ENCODE data around the gene POLR2B. TPM values are rescaled to one million over a fixed set of nuclear protein-coding genes. Genes with fewer than 3 reads are reported as not detected.

POLR2B gene
- total RNA-seq, 1 donor from 2014 or later = 290 TPM

- no peaks in the 10 kb centered on the region for H3K36me3 ChIP-seq
- H3K9ac ChIP-seq = no peak overlapping the region
- H3K4me1 ChIP-seq = peaks cover 7% of the 10 kb centered on the region
- no peaks in the 10 kb centered on the region for H3K27me3 ChIP-seq
- TF ChIP-seq EZH2 (IDR thresholded peaks at IDR 0.05) = no peak
- TF ChIP-seq CTCF (IDR thresholded peaks at IDR 0.05) = no peak
- no peak for TF ChIP-seq EZH2phosphoT487 (IDR thresholded peaks at IDR 0.05)
- H2AFZ ChIP-seq (replicated peaks) = peak overlapping the region; percentile 8
- H3F3A ChIP-seq (ENCODE audit: low read depth) = peaks cover 5% of the 10 kb centered on the region
- no peak overlapping the region for H3K4me2 ChIP-seq
- DNase-seq (ENCODE audit: low spot score) = peak; percentile 12
- no peak overlapping the region for H3K4me3 ChIP-seq
- H3K79me2 ChIP-seq (ENCODE audit: low read depth) = no peaks in the 10 kb centered on the region
- no peaks in the 10 kb centered on the region for H3K9me3 Mint-ChIP-seq
- no peak overlapping the region for H3K4me3 Mint-ChIP-seq
- H3K4me1 Mint-ChIP-seq = peaks cover 40% of the 10 kb centered on the region
- no peaks in the 10 kb centered on the region for H3K36me3 Mint-ChIP-seq
- H3K27ac ChIP-seq = no peak overlapping the region
- H3K27me3 Mint-ChIP-seq (ENCODE audit: insufficient read depth, low read depth) = peaks cover 5% of the 10 kb centered on the region
- H3K27ac Mint-ChIP-seq = peak overlapping the region; percentile 75
- no peaks in the 10 kb centered on the region for H3K9me3 ChIP-seq (ENCODE audit: low read depth)
- no peaks in the 10 kb centered on the region for H4K20me1 ChIP-seq (ENCODE audit: low read depth)
Measured at GRCh38 chr4:57040510-57040909, 61.8 kb downstream of the POLR2B start.

- Mint-ChIP-seq H3K4me3 (no peak overlapping the region), H3K27ac (no peak overlapping the region), H3K4me1 (peaks cover 40% of the 10 kb centered on the region), H3K9me3 (peaks cover 3% of the 10 kb centered on the region), H3K36me3 (no peaks in the 10 kb centered on the region), H3K27me3 (ENCODE audit: insufficient read depth, low read depth) (peaks cover 5% of the 10 kb centered on the region)
- no peaks in the 10 kb centered on the region for H3K9me3 ChIP-seq (ENCODE audit: low read depth)
- no peaks in the 10 kb centered on the region for H3K79me2 ChIP-seq (ENCODE audit: low read depth)
- H3K36me3 ChIP-seq = no peaks in the 10 kb centered on the region
- H3F3A ChIP-seq (ENCODE audit: low read depth) = peaks cover 5% of the 10 kb centered on the region
- DNase-seq (ENCODE audit: low spot score) = no peak
- no peak overlapping the region for H3K9ac ChIP-seq
- no peak overlapping the region for H2AFZ ChIP-seq (replicated peaks)
- no peaks in the 10 kb centered on the region for H3K27me3 ChIP-seq
- no peaks in the 10 kb centered on the region for H4K20me1 ChIP-seq (ENCODE audit: low read depth)
- peaks cover 7% of the 10 kb centered on the region for H3K4me1 ChIP-seq
- no peak for TF ChIP-seq EZH2 (IDR thresholded peaks at IDR 0.05)
- TF ChIP-seq EZH2phosphoT487 (IDR thresholded peaks at IDR 0.05) = no peak
- TF ChIP-seq CTCF (IDR thresholded peaks at IDR 0.05) = no peak
- H3K4me3 ChIP-seq = no peak overlapping the region
- no peak overlapping the region for H3K4me2 ChIP-seq
- H3K27ac ChIP-seq = no peak overlapping the region
Measured at GRCh38 chr4:57041020-57041419, 62.3 kb downstream of the POLR2B start.

- H3K9ac ChIP-seq = no peak overlapping the region
- no peaks in the 10 kb centered on the region for H3K9me3 ChIP-seq (ENCODE audit: low read depth)
- no peaks in the 10 kb centered on the region for H3K27me3 ChIP-seq
- H3F3A ChIP-seq (ENCODE audit: low read depth) = peaks cover 5% of the 10 kb centered on the region
- no peak overlapping the region for H3K4me3 ChIP-seq
- H3K36me3 ChIP-seq = no peaks in the 10 kb centered on the region
- Mint-ChIP-seq H3K27ac (no peak overlapping the region), H3K36me3 (peaks cover 5% of the 10 kb centered on the region), H3K4me1 (peaks cover 40% of the 10 kb centered on the region), H3K4me3 (no peak overlapping the region), H3K9me3 (peaks cover 12% of the 10 kb centered on the region), H3K27me3 (ENCODE audit: insufficient read depth, low read depth) (peaks cover 5% of the 10 kb centered on the region)
- no peak for TF ChIP-seq CTCF (IDR thresholded peaks at IDR 0.05)
- TF ChIP-seq EZH2 (IDR thresholded peaks at IDR 0.05) = no peak
- no peak for TF ChIP-seq EZH2phosphoT487 (IDR thresholded peaks at IDR 0.05)
- H3K4me1 ChIP-seq = peaks cover 7% of the 10 kb centered on the region
- no peak overlapping the region for H3K27ac ChIP-seq
- no peaks in the 10 kb centered on the region for H3K79me2 ChIP-seq (ENCODE audit: low read depth)
- H3K4me2 ChIP-seq = no peak overlapping the region
- DNase-seq (ENCODE audit: low spot score) = no peak
- no peak overlapping the region for H2AFZ ChIP-seq (replicated peaks)
- no peaks in the 10 kb centered on the region for H4K20me1 ChIP-seq (ENCODE audit: low read depth)
Measured at GRCh38 chr4:57042711-57043169, 64.0 kb downstream of the POLR2B start.

All from neural progenitor cell (in vitro differentiated cells).